ENCODE results near the gene NEK4.

NEK4 gene

GRCh38 chr3:52774066-52774713 is 3.5 kb upstream of the NEK4 start:
- no peak overlapping the region for H3K4me3 ChIP-seq (ENCODE audit: low read depth, low read length)
- TF ChIP-seq, protein P1, sequence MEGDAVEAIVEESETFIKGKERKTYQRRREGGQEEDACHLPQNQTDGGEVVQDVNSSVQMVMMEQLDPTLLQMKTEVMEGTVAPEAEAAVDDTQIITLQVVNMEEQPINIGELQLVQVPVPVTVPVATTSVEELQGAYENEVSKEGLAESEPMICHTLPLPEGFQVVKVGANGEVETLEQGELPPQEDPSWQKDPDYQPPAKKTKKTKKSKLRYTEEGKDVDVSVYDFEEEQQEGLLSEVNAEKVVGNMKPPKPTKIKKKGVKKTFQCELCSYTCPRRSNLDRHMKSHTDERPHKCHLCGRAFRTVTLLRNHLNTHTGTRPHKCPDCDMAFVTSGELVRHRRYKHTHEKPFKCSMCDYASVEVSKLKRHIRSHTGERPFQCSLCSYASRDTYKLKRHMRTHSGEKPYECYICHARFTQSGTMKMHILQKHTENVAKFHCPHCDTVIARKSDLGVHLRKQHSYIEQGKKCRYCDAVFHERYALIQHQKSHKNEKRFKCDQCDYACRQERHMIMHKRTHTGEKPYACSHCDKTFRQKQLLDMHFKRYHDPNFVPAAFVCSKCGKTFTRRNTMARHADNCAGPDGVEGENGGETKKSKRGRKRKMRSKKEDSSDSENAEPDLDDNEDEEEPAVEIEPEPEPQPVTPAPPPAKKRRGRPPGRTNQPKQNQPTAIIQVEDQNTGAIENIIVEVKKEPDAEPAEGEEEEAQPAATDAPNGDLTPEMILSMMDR (conservative IDR thresholded peaks at IDR 0.05; ENCODE audit: low read depth, low read length) = no peak
- no peak for DNase-seq (ENCODE audit: low read depth)

DNA sequence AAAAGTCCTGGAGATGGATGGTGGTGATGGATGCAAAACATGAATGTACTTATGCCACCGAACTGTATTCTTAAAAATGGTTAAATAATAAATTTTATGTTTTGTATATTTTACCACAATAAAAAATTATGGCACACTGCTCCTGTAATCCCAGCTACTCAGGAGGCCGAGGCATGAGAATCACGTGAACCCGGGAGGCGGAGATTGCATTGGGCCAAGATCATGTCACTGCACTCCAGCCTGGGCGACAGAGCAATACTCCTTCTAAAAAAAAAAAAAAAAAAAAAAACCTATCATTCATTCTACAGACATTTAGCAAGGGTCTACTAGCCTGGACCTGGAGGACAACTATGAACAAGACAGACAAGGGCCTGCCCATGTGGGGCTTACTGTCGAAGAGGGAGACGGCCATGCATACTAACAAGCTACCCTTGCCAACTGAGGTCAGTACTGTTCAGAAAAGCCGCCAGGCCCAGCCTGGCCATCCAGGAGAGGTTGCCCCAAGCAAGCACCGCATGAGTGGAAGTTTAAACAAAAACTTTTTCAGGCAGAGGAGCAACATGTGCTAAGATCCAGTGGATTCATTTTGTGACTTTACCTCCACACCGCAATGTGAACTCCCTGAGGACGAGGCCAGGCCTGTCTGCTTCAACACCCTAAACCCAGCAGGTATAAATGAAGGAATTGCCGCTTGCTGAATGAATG is 2.8 kb upstream of the NEK4 start:
- H3K4me3 ChIP-seq (ENCODE audit: low read depth, low read length) = no peak overlapping the region
- TF ChIP-seq, protein P1 (conservative IDR thresholded peaks at IDR 0.05; ENCODE audit: low read depth, low read length) = no peak
- DNase-seq (ENCODE audit: low read depth) = no peak

- DNase-seq (ENCODE audit: low read depth) = no peak
- TF ChIP-seq, protein P1 (conservative IDR thresholded peaks at IDR 0.05; ENCODE audit: low read depth, low read length) = no peak
- H3K4me3 ChIP-seq (ENCODE audit: low read depth, low read length) = no peak overlapping the region
Measured at GRCh38 chr3:52771702-52772101, 962 bp upstream of the NEK4 start.

- TF ChIP-seq, protein P1 (conservative IDR thresholded peaks at IDR 0.05; ENCODE audit: low read depth, low read length) = no peak
- no peak for DNase-seq (ENCODE audit: low read depth)
- peak overlapping the region; percentile 96 for H3K4me3 ChIP-seq (ENCODE audit: low read depth, low read length)
Measured at GRCh38 chr3:52771334-52771681, 568 bp upstream of the NEK4 start.

- peak overlapping the region; percentile 96 for H3K4me3 ChIP-seq (ENCODE audit: low read depth, low read length)
- peak; percentile 9 for DNase-seq (ENCODE audit: low read depth)
- TF ChIP-seq, protein P1 (conservative IDR thresholded peaks at IDR 0.05; ENCODE audit: low read depth, low read length) = no peak
Measured at GRCh38 chr3:52769786-52770455, 819 bp downstream of the NEK4 start.

DNA sequence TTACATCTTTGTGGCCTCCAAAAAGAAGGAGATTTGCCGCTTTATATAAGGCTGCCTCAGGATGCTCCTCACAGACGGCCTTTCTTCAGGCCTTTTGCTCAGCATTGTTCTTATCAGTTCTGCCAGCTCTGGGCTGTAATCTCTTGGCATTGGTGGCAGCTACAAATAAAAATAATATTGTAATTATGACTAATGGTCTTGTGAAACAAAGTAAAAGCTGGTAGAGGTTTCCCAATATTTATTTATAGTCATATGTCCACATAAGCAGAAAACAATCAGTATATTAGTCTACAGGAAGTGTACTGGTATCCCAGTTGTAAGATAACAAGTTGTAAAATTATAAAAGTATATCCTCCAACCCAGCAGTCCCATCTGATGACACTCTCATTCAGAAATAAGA is 7.3 kb downstream of the NEK4 start:
- peak; percentile 18 for DNase-seq (ENCODE audit: low read depth)
- TF ChIP-seq, protein P1 (conservative IDR thresholded peaks at IDR 0.05; ENCODE audit: low read depth, low read length) = no peak
- H3K4me3 ChIP-seq (ENCODE audit: low read depth, low read length) = no peak overlapping the region
